Stimulated activated CD4-positive, alpha-beta T cell treated with anti-CD3 and anti-CD28 coated beads, Interleukin-4, amount 100 ng/mL, for 48 hours (primary cell): ENCODE measurements around the gene LDB3.
A peak's percentile ranks its signal among the peaks of the same experiment; 100 is the strongest.

ENCODE experiments used
- DNase-seq, 2 donors: peaks; one replicate each; pipeline ENCODE4 v3.0.0-alpha.2; 2020; ENCODE audit warnings: low read depth in 2 of 2

LDB3 gene

DNA sequence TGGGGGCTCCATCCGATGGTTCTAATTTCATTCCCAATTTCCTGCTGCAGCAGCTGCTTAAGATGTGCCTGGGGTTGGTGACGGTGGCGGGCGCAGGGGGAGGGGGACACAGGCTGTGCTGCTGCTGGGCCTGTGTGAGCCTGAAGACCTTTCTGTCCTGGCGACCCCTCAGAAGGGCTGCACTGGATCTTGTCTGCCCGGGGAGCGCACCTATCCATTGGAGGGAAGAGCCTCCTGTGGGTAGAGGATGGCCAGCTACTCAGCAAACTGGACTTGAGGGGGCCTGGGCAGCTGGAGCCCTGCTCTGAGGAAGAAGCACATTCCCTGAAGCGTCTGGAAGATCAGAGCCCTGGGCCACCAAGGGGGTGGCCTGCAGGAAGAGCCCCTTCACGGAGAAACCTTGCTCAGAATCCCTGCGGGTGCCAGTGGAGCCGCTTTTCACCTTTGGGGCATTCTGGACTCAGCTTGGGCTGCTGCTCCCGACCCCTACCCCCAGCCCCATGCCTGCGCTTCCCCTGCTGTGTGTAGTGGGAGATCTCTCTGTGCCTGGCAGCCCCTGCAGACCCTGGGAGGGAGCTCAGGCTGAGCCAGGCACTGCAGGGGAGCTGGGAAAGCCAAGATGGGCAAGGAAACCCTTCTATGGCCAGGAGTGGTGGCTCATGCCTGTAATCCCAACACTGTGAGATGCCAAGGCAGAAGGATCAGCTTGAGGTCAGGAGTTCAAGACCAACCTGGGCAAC is 17.8 kb downstream of the LDB3 start:
- DNase-seq: no peak

DNA sequence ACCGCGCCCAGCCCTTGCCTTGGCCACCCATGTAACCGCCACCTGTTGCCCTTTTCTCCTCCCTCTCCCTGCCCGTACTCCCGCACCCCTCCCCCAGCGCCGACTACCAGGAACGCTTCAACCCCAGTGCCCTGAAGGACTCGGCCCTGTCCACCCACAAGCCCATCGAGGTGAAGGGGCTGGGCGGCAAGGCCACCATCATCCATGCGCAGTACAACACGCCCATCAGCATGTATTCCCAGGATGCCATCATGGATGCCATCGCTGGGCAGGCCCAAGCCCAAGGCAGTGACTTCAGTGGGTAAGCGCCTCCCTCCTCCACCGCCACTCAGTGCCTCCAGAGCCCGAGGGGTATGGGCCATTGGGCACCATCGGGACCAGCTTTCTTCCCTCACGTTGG is 18.7 kb downstream of the LDB3 start:
- no peak for DNase-seq

DNA sequence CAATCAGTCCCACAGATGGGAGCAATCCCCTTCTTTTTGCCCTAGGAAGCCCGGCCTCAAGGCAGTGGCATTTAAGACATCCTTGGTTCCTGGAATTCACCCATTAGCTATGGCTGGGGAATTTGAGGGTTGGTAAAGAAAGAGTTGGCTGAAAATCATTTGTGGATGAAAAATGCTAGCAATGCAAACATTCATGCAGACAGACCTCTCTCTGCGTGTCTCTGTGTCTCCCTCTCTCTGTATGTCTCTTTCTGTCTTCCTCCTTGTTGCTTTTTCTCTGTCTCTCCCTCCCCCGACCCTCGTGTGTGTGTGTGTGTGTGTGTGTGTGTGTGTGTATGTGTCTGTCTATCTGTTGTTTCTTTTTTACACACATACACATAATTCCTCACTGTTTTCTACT is 19.4 kb downstream of the LDB3 start:
- DNase-seq: no peak

DNA sequence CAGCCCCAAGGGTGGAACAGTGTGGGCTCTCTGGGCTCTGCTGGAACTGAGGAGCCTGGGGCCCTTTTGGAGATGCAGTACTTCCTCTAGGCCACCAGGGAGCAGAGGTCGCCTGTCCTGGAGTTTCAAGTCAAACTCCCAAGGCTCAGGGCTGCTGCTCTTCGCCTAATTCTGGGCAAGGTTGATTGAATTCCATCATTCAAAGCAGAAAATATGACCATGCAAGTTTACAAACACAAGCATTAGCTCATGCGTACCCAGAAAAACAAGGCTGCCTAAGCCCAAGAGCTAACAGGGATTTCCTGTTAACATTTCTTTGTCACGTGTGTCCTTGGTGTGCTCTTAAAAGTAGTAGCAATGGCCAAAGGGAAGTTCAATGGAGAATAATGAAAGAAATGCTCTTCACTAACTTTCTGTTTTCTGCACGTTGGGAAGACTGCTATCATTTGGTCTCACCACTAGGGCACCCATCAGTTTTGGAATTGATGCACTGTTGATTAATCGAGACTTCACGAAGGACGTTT is 20.1 kb downstream of the LDB3 start:
- DNase-seq: peak; percentile 28 to 32

DNA sequence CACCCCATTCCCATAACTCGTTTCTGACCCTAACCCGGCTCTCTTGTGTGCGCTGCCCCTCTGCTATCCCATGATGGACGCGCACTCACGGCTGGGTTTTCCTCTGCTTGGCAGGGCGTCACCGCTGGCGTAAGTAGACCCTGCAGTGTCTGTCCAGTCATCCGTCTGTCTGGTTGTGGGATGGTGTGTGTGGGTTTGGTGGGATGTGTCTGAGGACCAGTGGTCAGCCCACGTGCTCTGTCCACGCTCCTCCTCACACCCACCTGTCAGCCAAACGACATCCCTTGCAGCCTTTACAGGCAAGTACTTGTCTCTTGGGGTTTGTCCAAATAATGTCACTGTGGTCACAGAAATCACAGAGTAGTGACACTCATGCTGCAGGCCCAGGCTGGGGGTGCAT is 20.8 kb downstream of the LDB3 start:
- DNase-seq: no peak

DNA sequence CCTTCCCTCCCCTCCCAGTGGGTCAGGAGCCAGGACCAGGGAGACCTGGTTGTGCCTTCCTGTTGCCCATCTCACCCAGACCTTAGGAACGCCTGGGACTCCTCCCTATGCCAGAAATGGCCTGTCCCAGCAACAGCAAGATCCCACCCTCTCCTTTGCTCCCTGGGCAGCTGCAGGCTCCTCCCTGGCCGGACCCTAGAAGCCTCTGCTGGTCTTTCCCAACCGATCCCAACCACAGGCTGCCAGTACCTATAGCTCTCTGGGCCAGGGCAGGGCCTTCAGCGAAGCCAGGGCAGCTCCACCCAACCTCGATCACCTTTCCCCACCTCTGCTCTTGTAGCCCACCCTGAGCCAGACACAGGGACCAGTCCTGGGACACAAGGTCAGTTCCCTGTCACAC is 21.9 kb downstream of the LDB3 start:
- no peak for DNase-seq

DNA sequence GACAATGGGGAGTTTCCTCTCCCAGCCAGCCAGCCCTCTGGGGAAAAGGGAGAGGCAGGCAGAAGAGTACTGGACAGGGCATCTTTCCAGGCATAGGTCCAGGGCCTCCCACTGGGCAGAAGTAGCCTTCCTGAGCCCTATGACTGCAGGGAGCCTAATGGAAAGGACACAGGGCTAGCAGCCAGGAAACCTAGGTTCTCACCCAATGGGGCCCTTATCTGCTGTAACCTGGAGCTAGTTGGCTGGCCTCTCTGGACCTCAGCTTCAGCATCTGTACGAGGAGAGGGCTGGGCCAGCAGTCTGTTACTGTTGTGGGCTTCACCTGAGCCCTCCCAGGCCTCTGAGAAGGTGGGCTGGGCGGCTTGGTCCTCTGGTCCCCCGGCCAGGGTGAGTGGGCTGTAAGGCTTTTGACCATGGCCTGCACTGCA is 22.4 kb downstream of the LDB3 start:
- DNase-seq: no peak

DNA sequence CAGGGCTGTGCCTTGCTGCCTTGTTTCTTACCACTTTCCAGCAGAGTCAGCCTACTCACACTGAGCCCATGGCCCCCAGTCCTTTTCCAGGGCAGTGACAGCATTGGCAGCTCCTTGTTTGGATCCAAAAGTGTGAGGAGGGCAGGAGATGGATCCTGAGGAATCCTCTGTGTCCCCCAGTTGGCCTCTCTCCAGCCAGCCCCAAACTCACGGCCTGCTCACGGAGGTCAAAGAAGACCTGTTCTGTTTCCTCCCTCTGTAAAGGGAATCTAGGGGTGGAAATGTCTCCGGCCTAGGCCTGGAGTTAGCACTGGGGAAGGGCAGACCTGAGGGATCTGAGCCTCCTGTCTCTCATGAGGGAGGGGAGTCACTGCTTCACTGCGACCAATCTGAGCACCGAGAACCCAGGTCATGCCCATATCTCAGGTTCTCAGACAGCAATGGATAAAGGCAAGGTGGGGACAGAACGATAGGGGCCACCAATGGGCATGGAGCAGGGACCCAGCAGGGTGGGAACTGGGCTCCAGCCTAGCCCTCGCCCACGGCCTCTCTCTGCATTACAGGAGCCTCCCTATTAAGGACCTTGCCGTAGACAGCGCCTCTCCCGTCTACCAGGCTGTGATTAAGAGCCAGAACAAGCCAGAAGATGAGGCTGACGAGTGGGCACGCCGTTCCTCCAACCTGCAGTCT is 23.2 kb downstream of the LDB3 start:
- no peak for DNase-seq

DNA sequence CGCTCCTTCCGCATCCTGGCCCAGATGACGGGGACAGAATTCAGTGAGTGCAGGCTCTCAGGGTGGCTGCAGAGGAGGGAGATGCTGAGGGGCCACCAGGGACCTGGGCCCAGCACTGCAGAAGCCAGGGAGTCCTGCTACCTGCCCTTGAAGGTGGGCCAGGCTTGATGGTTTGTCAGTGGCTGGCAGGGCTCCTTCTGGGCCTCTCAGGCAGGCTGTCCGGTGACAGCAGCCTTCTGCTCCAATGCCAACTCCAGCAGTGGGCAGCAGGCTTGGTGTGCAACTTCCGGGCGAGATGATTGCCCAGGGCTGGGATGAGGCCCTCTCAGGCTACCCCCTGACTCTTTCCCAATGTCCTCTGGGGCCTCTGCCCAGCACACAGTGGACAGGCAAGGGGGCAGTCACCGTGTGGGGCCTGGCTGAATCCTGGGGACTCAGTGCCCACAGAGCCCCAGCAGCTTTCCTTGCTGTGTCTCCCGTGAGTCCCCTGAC is 23.8 kb downstream of the LDB3 start:
- no peak for DNase-seq

DNA sequence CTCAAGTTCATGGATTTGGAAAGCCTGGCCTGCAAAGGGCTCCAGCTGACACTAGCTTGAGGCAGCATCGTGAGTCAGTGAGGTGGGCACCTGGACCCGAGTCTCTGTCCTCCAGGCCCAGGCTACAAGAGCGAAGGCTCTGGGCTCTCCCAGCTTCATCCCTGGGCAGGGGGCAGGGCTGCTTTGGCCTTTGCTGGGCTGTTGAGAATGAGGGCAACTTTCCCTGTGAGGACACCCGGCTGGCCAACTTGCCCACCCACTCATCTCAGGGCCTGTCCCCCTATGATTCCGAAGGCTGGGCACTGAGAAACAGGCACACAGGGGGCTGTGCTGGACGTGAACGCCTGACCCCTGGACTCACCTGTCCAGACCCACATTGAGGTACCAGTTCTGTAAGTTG is 24.4 kb downstream of the LDB3 start:
- DNase-seq: no peak

DNA sequence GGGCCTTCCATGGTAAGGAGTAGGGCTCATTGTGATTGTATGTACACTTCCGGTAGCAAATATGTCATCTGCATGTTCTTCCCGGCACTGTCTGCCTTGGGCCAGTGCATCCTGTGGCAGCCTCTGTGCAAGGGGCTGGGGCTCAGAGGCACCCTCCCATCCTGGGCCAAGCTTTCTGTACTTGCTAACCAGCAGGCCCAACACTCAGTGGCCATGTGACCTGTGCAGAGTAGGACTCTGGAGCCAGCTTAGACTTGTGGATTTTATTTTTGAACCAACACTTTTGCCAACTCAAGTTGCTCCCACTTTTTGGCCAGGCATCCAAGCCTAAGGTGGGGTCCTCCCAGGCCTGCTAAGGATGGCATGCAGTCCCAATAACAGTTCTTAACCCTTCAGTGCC is 25.0 kb downstream of the LDB3 start:
- no peak for DNase-seq

DNA sequence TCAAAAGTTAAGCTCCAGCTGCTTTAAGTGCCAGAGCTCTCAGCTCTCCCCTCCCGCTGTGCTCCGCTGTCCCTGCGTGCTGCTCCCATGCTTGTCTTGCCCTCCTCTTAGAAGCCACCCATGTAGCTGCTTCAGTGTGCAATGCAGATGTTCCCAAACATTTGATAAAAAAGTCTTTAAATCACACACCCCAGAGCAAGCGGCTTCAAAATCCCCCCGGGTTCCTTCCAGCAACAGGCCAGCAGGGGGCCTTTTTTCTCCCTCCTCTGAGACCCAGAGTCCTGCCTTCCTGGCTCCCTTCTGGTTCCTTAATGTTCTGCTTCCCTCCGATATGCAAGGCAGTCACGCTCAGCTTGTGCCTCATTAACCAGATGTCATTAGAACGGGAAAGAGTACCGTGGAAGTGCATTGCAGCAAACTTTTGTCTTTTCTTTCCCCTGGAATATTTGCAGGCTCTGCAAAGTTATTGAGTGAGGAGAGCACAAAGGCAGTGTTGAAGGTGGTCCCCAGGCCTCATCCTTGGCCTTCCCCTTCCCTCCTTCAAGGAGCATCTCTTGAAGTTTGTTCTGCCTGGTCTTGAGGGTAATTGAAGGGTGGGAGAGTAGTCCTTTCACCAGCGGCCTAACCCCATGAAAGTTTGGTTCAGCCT is 25.5 kb downstream of the LDB3 start:
- DNase-seq: peak; percentile 16 to 20

DNA sequence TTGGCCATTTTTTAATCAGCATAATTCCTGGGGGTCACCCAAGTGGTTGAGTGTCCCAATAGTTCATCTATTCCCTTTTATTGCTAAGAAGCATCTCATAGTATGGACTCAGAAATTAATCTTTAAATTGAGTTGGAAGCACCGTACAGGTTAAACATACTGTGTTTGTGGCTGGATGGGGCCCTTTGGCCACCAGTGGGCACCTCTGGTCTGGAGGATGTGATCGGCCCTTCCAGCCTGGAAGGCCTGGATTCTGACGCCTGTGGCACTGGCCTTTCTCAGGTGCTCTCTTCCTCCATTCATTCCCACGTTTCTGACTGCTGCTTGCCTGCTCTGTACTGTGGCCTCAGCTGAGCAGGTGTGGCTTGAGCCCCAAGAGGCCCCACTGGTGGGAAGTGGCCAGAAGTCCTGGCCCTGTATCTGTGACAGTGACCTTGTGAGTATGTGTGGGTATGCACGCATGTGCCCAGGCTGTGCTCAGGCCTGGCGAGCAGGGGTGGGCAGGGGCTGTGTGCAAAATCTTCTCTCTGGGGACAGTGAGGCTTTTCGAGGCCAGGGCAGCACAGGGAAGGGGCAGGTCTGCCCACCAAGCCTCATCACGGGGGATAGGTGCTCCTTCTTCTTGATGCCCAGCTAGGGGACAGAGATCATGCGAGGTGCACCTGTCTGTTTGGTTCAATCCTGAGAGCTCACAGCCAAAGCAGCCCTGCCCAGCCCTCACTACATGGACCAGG is 30.1 kb downstream of the LDB3 start:
- DNase-seq: no peak

DNA sequence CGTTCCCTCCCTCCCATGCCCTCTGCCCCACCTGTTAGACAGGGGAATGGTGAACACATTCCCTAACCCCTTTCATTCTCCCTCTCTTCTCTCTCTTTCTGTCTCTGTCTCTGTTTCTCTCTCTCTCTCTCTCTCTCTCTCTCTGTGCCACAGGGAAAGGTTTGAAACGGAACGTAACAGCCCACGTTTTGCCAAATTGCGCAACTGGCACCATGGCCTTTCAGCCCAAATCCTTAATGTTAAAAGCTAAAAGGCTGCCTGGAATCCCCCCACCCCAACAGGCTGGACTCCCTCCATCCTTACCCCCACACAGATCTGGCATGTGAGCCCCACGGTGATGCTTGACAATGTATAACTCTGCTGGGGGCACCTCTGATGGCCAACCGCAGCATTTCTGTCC is 30.8 kb downstream of the LDB3 start:
- no peak for DNase-seq

DNA sequence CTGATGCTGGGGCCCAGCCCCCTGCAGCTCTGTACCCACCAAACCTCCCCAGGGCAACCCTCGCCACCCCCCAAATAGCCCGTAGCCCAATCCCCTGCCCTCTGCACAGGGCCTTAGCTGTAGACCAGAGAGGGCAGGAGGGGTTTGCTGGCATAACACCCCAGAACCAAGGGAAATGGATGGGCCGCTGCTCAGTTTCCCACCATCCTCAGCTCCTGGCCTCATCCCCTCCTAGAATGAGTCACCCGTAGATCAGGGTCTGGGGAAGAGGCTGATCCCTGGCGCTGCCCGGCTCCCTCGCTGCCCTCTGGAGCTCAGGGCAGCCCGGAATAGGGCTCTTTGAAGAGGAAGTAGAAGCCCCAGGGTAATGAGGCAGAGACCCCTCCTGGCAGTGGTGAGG is 31.2 kb downstream of the LDB3 start:
- no peak for DNase-seq

DNA sequence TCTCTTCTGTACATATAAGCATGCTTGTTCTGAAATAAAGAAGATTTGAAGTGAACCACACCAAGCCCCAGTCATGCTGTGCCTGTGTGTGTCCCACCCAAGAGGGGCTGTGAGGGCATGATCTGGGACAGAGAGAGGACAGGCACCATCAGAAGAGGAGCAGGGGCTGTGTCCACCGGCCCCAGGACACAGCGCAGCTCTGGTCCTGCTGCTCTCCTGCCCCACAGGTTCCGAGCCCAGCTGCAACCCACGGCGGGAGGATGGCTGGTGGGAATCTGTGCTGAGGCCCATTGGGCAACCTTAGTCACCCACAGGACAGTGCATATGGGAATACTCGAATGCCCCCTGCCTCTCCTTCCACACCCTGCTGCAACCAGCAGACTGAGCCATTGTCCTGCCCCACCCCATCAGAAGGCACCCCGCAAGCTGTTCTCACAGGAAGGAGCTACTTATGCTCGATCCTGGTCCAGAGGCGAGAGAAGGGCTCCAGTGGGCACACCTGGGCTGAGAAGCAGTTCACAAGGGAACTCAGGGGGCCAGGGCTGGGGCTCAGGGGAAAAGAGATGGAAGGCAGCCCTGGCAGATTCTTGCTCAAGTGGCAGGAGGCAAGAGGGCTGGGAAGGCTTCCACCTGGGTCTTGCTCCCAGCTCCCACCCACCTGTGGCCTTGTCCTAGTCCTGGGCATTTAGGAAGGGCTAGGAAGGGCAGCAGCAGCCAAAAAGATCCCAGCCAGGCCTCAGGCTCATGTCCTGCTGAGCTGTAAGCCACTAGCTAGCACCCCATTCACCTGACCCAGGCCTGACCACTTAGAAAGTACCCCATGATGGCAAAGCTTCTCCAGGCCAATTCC is 31.9 kb downstream of the LDB3 start:
- no peak for DNase-seq

DNA sequence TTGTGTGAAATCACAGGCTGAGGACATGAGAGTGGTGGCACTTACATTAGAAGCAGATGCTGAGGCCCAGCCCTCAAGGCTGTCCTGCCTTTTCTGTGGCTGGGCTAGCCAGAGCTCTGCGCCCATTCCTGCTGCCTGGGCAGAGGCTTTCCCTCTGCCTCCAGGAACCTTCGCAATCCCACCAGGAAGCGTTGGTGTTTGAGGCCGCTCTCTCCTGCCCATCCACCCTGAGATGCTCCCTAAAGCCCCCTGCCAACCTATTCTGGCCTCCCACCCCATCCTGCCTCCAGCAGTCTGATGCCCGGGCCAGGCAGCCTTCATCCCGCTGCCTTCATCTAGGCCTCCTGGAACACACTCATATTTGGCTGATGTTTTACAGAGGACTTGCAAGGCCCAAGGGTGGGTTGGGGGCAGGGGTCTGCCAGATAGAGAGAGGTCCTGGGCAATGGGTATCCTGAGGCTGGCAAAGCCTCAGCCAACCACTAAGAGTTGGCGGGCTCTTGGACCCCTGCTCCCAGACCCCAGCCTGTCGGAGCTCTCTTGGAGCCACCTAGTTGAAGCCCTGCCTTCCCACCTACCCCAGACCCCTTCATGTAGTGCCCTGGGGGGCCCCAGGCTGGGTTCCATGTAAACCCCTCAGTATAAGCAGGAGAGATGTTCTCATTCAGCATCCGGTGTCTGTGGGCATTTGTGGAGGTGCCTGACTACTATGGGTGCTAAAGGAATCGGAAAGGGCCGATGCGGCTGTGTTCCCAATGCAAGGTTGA is 32.7 kb downstream of the LDB3 start:
- DNase-seq: no peak

DNA sequence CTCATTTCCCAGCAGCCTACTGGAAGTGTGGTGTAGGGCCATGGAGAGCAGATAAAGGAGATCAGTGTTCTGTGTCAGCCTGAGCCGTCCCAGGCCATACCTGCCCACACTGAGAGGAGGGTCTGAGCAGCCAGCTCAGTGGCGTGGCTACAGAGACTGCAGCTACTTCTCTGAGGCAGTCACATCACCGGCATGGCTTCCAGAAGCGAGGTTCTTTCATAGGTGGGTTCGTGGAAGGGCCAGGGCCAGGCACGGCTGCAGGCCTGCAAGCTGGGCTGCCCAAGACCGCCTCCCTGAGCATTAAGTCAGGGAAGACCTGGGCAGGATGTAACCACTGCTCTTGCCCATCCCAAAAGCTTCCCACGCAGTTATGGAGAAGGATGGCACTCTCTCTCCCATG is 34.9 kb downstream of the LDB3 start:
- no peak for DNase-seq

DNA sequence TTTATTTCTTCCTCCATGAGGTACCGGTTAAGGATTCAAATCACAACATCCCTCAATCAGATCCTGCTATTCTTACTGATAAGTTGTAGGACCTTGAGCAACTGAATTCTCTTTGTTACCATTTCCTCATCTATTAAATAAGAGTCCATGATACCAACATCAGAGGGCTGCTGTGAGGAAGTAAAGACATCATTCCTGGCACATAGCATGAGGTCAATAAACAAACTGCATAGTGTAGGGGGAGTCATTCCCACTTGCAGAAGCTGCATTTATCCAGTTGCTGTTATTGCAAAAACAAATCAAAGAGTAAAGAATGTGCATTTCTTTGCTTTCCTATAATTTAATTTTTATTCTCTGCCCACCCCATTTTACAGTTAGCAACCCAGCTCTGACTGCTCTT is 36.8 kb downstream of the LDB3 start:
- DNase-seq: no peak

DNA sequence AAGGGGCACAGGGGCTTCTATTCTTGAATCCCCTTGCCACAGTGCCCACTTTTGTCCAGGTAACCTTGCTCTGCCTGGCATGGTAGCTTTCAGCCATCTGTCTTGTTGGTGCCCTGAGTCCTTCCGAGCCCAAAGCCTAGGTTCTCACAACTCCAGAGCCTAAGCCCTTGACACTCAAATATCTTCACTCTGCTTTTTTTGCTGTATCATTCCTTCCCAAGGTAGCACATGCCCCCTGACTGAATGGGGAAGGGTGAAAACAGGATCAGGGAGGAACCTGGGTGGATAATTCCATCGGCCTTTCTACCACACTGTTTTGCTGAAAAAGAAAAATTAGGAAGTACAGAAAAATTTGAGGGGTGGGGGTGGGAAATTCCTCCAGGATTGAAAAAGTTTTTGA is 37.6 kb downstream of the LDB3 start:
- DNase-seq: no peak
